HL-60 (cell line): ENCODE data around the gene LDAH.
A peak's percentile ranks its signal among the peaks of the same experiment; 100 is the strongest.

Source experiments
- DNase-seq, 2 experiments: peaks; one replicate each; pipeline ENCODE4 v3.0.0-alpha.2; 2010 to 2020; ENCODE audit warnings: low read depth in 1 of 2, low spot score in 1 of 2
- H3K27ac ChIP-seq: fragments of 250-450 bp; sonication (Bioruptor Pico); replicated peaks from 2 replicates; pipeline ENCODE4 v1.5.1; 2020; ENCODE audit warnings: mild to moderate bottlenecking, moderate library complexity
- H3K27me3 ChIP-seq: fragments of 250-450 bp; sonication (Bioruptor Pico); 2 replicates; pipeline ENCODE4 v1.5.1; 2021; ENCODE audit warnings: mild to moderate bottlenecking, moderate library complexity; ENCODE audit not compliant: insufficient read depth, poor library complexity, severe bottlenecking
- H3K4me3 ChIP-seq: replicated peaks from 2 replicates; pipeline ENCODE4 v1.5.1; 2011; ENCODE audit warnings: mild to moderate bottlenecking, control low read depth, low read length; ENCODE audit not compliant: insufficient read depth
- CTCF ChIP-seq: IDR thresholded peaks from one replicate; pipeline ENCODE4 v1.5.1; 2011; ENCODE audit warnings: low read length, control low read depth, inconsistent platforms; ENCODE audit not compliant: insufficient read depth
- GABPA ChIP-seq: IDR thresholded peaks from 2 replicates; pipeline ENCODE4 v1.6.1; 2012; ENCODE audit warnings: low read depth
- POLR2AphosphoS5 ChIP-seq: IDR thresholded peaks from 2 replicates; pipeline ENCODE4 v1.6.1; 2012; ENCODE audit warnings: low read depth
- REST ChIP-seq: IDR thresholded peaks from 2 replicates; pipeline ENCODE4 v1.6.1; 2012; ENCODE audit warnings: low read depth; ENCODE audit not compliant: insufficient replicate concordance
- SPI1 ChIP-seq: IDR thresholded peaks from 2 replicates; pipeline ENCODE4 v1.6.1; 2012; ENCODE audit warnings: low read depth, mild to moderate bottlenecking, borderline replicate concordance

The LDAH gene

GRCh38 chr2:20637147-20637546, 185.8 kb downstream of the LDAH start:
- no peak for TF ChIP-seq GABPA
- no peak for TF ChIP-seq POLR2AphosphoS5
- no peak for TF ChIP-seq SPI1
- H3K4me3 ChIP-seq = no peak overlapping the region
- no peak overlapping the region for H3K27ac ChIP-seq
- no peak for DNase-seq
- H3K27me3 ChIP-seq = no peaks in the 10 kb centered on the region

GRCh38 chr2:20635675-20636584, 187.0 kb downstream of the LDAH start:
- TF ChIP-seq SPI1 = no peak
- peak; percentile 63 for TF ChIP-seq CTCF
- Histone ChIP-seq H3K4me3 (no peak overlapping the region), H3K27ac (no peak overlapping the region), H3K27me3 (no peaks in the 10 kb centered on the region)
- peak in 1 of 2 experiments; percentile 58 for DNase-seq

- no peaks in the 10 kb centered on the region for H3K27me3 ChIP-seq
- no peak overlapping the region for H3K4me3 ChIP-seq
- H3K27ac ChIP-seq = no peak overlapping the region
- TF ChIP-seq CTCF = no peak
- no peak for TF ChIP-seq REST
- TF ChIP-seq GABPA = no peak
- TF ChIP-seq POLR2AphosphoS5 = no peak
- TF ChIP-seq SPI1 = no peak
- no peak for DNase-seq
Observed at GRCh38 chr2:20635113-20635510, 187.8 kb downstream of the LDAH start.

- Histone ChIP-seq H3K27ac (no peak overlapping the region), H3K27me3 (no peaks in the 10 kb centered on the region), H3K4me3 (no peak overlapping the region)
- no peak for DNase-seq
- no peak for TF ChIP-seq REST
Observed at GRCh38 chr2:20634507-20635112, 188.3 kb downstream of the LDAH start.
